GM18520 (cell line): ENCODE results near the gene ANKZF1.
"Not testable (repeated sequence)": the region's sequence is repeated elsewhere in the genome, so short reads cannot be mapped to it uniquely, and the experiment has no call there.

Source experiments
- ATAC-seq: cut with Tn5 transposase; IDR thresholded peaks from one replicate; pipeline ENCODE4 v1.9.1; 2021; ENCODE audit not compliant: unreplicated experiment

The ANKZF1 gene

DNA sequence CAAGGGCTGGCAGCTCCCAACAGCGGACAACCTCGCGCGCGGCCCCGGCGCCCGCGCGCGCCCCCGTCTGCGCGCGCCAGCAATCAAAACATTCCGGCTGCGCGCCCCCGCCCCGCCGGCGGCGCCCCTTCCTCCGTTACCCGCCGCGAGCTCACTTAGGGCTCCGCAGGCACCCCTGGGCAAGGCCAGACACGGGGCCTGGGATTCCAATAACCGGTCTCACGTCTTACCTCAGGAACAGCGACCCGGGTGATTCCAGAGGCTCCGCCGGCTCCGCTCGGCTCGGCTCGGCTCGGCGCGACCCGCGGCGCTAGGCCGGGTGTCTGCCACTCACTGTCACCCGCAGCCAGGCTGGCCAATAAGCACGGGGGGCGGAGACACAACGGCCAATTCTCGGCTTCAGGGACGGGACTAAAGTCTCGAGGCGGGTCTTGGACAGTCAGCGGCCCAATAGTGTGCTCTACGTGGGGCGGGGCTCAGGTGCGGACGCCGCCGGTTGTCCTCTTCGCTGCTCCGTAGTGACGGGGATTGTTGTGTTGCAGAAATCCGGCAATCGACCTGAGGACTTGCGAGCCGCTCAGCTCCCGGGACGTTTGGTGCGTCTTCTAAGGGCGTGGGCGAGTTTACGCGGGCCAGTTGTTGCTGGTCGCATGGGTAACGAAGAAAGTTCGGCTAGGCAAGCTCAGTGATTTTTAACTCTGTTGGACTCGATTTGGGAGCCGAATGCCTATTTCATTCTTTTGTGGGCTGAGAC, at the start of gene ANKZF1, which contains the start of gene ATG9A:
Gene ANKZF1 (plus strand): TSS at position 502 of the 754 bp plus-strand sequence. CDS start 452 bp downstream, outside the sequence.
Gene ATG9A (minus strand): TSS at position 332 of the 754 bp plus-strand sequence. CDS start 1,612 bp downstream, outside the sequence.
- peak; percentile 90 for ATAC-seq

- no peak for ATAC-seq
Measured at GRCh38 chr2:219180961-219181360, 48.6 kb upstream of the ANKZF1 start.

DNA sequence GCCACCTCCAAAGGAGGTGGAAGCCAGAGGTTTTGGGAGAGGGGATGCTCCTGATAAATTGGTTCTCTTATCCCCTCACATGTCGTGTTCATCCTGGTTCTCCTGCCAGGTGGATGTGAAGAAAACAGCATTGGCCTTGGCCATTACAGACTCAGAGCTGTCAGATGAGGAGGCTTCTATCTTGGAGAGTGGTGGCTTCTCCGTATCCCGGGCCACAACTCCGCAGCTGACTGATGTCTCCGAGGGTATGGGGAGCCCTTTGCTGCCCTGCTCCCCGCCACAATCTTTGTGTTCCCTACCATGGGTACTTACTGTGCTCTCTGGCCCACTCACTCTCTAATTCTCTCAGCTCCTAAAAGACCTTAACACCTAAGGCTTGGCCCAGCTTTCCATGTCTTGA, 48.1 kb upstream of the ANKZF1 start:
- ATAC-seq: no peak

DNA sequence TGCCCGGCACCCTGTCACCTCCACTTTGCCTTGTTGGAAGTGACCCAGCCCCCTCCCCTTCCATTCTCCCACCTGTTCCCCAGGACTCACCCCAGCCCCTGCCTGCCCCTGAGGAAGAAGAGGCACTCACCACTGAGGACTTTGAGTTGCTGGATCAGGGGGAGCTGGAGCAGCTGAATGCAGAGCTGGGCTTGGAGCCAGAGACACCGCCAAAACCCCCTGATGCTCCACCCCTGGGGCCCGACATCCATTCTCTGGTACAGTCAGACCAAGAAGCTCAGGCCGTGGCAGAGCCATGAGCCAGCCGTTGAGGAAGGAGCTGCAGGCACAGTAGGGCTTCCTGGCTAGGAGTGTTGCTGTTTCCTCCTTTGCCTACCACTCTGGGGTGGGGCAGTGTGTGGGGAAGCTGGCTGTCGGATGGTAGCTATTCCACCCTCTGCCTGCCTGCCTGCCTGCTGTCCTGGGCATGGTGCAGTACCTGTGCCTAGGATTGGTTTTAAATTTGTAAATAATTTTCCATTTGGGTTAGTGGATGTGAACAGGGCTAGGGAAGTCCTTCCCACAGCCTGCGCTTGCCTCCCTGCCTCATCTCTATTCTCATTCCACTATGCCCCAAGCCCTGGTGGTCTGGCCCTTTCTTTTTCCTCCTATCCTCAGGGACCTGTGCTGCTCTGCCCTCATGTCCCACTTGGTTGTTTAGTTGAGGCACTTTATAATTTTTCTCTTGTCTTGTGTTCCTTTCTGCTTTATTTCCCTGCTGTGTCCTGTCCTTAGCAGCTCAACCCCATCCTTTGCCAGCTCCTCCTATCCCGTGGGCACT, 47.1 kb upstream of the ANKZF1 start:
- ATAC-seq: no peak

DNA sequence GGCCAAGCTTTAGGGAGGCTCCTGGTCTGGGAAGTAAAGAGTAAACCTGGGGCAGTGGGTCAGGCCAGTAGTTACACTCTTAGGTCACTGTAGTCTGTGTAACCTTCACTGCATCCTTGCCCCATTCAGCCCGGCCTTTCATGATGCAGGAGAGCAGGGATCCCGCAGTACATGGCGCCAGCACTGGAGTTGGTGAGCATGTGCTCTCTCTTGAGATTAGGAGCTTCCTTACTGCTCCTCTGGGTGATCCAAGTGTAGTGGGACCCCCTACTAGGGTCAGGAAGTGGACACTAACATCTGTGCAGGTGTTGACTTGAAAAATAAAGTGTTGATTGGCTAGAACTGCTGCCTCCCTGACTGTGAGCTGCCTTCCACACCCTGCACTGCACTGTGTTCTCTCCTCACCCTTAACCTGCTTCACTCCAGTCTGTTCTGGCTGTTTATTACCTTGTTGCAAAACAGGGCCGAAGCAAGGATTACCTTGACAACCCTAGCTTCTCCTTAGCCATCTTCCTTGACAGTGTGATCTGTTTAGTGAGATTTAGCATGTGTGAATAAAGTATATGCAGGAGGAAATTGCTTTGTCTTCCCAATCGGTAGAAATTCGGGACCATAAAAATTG, 46.3 kb upstream of the ANKZF1 start:
- ATAC-seq: no peak

GRCh38 chr2:219184121-219184520, 45.5 kb upstream of the ANKZF1 start:
- ATAC-seq: no peak

DNA sequence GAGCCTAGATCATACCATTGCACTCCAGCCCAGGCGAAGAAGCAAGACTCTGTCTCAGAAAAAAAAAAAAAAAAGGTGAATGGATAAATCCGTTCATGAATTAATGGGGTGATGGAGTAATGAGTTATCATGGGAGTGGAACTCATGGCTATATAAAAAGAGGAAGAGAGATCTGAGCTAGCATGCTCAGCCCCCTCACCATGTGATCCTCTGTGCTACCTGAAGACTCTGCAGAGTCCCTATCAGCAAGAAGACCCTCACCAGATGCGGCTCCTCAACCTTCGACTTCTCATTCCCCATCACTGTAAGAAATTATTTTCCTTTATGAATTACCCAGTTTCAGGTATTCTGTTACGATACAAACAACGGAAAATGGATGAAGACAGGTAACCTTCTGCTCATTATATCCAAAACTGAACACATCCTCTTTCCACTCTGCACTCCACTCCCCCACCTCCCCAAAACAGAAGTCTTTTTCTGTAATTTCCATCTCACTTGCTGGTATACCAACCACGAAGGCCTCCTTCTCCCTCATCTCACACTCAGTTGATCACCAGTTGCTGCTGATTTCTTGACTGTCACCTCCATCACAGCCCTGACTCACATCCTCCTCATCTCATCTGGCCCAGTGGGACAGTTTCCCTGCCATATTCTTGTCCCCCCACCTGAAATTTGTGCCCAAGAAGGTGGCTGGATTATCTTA, 42.7 kb upstream of the ANKZF1 start:
- ATAC-seq: no peak

DNA sequence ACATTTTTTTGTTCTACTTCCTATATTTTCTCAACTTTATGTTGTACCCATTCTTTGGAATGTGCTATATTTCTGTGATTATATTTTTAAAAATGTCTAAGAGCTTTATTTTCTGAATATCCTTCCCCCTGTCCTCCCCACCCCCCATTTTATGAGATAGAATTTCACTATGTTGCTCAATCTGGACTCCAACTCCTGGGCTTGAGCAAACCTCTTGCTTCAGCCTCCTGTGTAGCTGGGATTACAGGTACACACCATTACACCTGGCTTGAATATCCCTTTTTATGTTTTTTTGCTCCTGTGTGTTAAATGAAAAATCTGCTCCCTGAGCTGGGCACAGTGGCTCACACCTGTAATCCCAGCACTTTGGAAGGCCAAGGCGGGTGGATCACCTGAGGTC, 32.2 kb upstream of the ANKZF1 start:
- ATAC-seq: no peak

DNA sequence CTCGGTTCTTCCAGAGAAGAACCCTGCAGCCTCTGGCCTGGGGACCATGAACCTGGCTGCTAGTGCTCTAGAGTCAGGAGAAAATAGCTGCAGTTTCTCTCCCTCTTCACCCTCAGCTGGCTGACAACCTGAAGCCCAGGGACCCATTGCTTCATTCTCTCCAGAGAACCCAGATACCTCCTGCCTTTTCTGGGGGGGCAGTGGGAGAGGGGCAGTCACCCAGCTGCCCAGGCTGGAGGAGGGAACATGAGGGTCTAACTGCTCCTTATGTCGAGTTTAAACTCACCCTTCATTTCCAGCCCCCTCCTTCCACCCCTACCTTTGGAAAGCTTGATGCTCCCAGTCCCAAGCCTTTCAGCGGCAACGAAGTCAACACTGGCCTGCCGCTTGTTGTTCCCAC, 30.6 kb upstream of the ANKZF1 start:
- ATAC-seq: no peak

- no peak for ATAC-seq
Measured at GRCh38 chr2:219199470-219200211, 30.0 kb upstream of the ANKZF1 start.

- ATAC-seq: not testable (repeated sequence)
Measured at GRCh38 chr2:219200502-219201326, 28.9 kb upstream of the ANKZF1 start.

DNA sequence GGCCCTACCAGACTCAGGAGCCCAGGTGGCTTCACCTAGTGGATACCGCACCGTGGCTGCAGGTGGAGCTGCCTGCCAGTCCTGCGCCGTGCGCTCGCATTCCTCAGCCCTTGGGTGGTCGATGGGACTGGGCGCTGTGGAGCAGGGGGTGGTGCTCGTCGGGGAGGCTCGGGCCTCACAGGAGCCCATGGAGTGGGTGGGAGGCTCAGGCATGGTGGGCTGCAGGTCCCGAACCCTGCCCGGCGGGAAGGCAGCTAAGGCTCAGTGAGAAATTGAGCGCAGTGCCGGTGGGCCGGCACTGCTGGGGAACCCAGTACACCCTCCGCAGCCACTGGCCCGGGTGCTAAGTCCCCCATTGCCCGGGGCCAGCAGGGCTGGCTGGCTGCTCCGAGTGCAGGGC, 28.3 kb upstream of the ANKZF1 start:
- not testable (repeated sequence) for ATAC-seq

DNA sequence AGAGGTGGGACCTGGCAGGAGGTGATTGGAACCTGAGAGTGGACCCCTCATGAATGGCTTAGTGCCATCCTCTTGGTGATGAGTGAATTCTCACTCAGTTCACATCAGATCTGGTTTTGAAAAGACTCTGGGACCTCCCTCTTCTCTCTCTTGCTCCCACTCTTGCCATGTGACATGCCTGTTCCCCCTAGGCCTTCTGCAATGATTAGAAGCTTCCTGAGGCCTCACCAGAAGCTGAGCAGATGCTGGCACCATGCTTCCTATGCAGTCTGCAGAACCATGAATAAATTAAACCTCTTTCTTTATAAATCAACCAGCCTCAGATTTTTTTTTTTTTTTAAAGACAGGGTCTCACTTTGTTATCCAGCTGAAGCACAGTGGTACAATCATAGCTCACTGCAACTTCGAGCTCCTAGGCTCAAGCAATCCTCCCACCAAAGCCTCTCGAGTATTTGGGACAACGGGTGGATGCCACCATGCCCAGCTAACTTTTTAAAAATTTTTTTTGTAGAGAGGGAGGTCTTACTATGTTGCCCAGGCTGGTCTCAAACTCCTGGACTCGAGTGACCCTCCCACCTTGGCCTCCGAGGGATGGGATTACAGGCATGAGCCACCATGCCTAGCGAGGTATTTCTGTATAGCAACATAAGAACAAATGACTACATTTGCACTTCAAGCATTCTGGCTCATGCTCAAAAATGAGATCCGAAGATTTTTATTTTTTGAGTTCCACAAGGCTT, 25.0 kb upstream of the ANKZF1 start:
- no peak for ATAC-seq

DNA sequence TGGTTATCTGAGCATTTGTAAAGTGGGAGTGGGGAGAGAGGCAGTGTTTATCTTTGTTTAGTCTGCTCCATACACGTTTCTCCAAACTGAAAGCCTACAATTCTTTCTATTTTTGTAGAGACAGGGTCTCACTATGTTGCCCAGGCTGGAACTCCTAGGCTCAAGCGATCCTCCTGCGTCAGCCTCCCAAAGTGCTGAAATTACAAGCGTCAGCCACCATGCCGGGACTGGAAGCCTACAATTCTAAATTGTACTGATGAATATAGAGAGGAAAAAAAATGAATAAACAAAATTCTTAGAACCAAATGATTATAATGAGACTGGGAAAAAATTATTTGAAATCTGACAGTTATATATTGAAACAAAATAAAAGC, 24.5 kb upstream of the ANKZF1 start:
- no peak for ATAC-seq

- ATAC-seq: no peak
Measured at GRCh38 chr2:219205981-219206327, 23.7 kb upstream of the ANKZF1 start.

GRCh38 chr2:219206328-219207133, 23.1 kb upstream of the ANKZF1 start, which contains the start of gene ZFAND2B:
Gene ZFAND2B (plus strand): TSS chr2:219206782. CDS start chr2:219206988, 206 bp downstream.
- peak; percentile 98 for ATAC-seq

DNA sequence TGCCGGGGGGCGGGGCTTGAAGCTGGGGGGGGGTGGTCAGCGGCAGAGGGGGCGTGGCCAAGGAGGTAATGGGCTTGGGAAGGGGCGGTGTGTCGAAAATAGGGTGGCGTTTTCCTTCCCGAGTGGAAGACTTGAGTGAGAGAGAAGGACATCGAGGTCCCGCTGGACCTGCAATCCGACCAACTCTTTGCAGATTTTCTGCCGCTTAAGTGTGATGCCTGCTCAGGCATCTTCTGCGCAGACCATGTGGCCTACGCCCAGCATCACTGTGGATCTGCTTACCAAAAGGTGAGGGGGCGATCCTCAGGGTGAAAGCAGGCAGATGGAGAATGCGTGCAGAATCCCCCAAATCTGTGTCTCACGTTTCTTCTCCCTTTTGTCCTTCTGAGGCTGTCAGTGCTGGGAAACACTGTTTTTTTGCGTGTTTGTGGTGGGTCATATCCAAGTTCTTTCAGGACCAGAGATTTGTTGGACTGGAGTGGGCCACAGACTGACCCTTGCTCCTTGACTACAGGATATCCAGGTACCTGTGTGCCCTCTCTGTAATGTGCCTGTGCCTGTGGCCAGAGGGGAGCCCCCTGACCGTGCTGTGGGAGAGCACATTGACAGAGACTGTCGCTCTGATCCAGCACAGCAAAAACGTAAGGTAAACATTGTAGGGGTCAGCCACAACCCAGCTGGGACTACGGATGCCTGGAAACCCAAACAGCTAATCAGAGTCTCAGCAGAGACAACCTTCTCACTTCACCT, 22.3 kb upstream of the ANKZF1 start:
- ATAC-seq: no peak
